GM23338 (cell line): ENCODE measurements around the gene TMEM140.

Experiments
- EZH2 ChIP-seq: fragments of 200-600 bp; sonication (generic); IDR thresholded peaks from one replicate; pipeline ENCODE4 v1.8.0; 2017; ENCODE audit warnings: antibody characterized with exemption, mild to moderate bottlenecking, low read depth; ENCODE audit not compliant: unreplicated experiment
- NANOG ChIP-seq: IDR thresholded peaks from 2 replicates; pipeline ENCODE4 v1.6.1; 2016; ENCODE audit warnings: antibody characterized with exemption, borderline replicate concordance
- POLR2AphosphoS5 ChIP-seq: IDR thresholded peaks from 2 replicates; pipeline ENCODE4 v1.6.1; 2016; ENCODE audit warnings: antibody characterized with exemption, low read depth
- TF ChIP-seq, protein P1 (sequence below), 2 experiments: fragments of 200-600 bp in 1 of 2; sonication (generic) in 1 of 2; conservative IDR thresholded peaks; 2 replicates each; pipeline versions ENCODE4 v1.5.1 to v1.6.1; 2016 to 2017; ENCODE audit warnings: antibody characterized with exemption in 2 of 2, low read depth in 2 of 2, mild to moderate bottlenecking in 2 of 2, moderate library complexity in 1 of 2
- TF ChIP-seq, protein P2 (sequence below): IDR thresholded peaks from one replicate; pipeline ENCODE4 v1.6.1; 2018; ENCODE audit warnings: antibody characterized with exemption; ENCODE audit not compliant: unreplicated experiment

- TF ChIP-seq EZH2 (no peak), POLR2AphosphoS5 (no peak), NANOG (no peak)
- TF ChIP-seq, protein P1, sequence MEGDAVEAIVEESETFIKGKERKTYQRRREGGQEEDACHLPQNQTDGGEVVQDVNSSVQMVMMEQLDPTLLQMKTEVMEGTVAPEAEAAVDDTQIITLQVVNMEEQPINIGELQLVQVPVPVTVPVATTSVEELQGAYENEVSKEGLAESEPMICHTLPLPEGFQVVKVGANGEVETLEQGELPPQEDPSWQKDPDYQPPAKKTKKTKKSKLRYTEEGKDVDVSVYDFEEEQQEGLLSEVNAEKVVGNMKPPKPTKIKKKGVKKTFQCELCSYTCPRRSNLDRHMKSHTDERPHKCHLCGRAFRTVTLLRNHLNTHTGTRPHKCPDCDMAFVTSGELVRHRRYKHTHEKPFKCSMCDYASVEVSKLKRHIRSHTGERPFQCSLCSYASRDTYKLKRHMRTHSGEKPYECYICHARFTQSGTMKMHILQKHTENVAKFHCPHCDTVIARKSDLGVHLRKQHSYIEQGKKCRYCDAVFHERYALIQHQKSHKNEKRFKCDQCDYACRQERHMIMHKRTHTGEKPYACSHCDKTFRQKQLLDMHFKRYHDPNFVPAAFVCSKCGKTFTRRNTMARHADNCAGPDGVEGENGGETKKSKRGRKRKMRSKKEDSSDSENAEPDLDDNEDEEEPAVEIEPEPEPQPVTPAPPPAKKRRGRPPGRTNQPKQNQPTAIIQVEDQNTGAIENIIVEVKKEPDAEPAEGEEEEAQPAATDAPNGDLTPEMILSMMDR (conservative IDR thresholded peaks at IDR 0.05; ENCODE audit: low read depth in 2 of 2), result no peak
- TF ChIP-seq, protein P2, sequence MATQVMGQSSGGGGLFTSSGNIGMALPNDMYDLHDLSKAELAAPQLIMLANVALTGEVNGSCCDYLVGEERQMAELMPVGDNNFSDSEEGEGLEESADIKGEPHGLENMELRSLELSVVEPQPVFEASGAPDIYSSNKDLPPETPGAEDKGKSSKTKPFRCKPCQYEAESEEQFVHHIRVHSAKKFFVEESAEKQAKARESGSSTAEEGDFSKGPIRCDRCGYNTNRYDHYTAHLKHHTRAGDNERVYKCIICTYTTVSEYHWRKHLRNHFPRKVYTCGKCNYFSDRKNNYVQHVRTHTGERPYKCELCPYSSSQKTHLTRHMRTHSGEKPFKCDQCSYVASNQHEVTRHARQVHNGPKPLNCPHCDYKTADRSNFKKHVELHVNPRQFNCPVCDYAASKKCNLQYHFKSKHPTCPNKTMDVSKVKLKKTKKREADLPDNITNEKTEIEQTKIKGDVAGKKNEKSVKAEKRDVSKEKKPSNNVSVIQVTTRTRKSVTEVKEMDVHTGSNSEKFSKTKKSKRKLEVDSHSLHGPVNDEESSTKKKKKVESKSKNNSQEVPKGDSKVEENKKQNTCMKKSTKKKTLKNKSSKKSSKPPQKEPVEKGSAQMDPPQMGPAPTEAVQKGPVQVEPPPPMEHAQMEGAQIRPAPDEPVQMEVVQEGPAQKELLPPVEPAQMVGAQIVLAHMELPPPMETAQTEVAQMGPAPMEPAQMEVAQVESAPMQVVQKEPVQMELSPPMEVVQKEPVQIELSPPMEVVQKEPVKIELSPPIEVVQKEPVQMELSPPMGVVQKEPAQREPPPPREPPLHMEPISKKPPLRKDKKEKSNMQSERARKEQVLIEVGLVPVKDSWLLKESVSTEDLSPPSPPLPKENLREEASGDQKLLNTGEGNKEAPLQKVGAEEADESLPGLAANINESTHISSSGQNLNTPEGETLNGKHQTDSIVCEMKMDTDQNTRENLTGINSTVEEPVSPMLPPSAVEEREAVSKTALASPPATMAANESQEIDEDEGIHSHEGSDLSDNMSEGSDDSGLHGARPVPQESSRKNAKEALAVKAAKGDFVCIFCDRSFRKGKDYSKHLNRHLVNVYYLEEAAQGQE, result no peak
Observed at GRCh38 chr7:135111379-135111778, 36.5 kb upstream of the TMEM140 start.
